Smooth muscle cell (in vitro differentiated cells): ENCODE measurements around the gene VGLL4. TPM values are rescaled to one million over a fixed set of nuclear protein-coding genes. Genes with fewer than 3 reads are reported as not detected.
"Not testable (repeated sequence)": the region's sequence is repeated elsewhere in the genome, so short reads cannot be mapped to it uniquely, and the experiment has no call there.

Experiments used
- DNase-seq: peaks from one replicate; lab custom pipeline; 2025; ENCODE audit not compliant: unreplicated experiment; lab: John Stamatoyannopoulos, UW
- H2AFZ ChIP-seq: fragments of 200-600 bp; sonication (generic); 2 replicates; pipeline ENCODE4 v1.6.0; 2016; ENCODE audit warnings: antibody characterized with exemption, low read depth, mild to moderate bottlenecking
- H3F3A ChIP-seq: fragments of 200-600 bp; sonication (generic); 2 replicates; pipeline ENCODE4 v1.6.0; 2017; ENCODE audit warnings: antibody characterized with exemption, low read depth
- H3K27ac ChIP-seq: fragments of 200-600 bp; sonication (generic); 2 replicates; pipeline ENCODE4 v1.5.1; 2016; ENCODE audit warnings: low read depth, mild to moderate bottlenecking
- H3K27me3 ChIP-seq: fragments of 200-600 bp; sonication (generic); 2 replicates; pipeline ENCODE4 v1.6.1; 2016; ENCODE audit warnings: low read depth, mild to moderate bottlenecking
- H3K36me3 ChIP-seq: fragments of 200-600 bp; sonication (generic); 2 replicates; pipeline ENCODE4 v1.5.1; 2016; ENCODE audit warnings: low read depth
- H3K4me1 ChIP-seq: fragments of 200-600 bp; sonication (generic); 2 replicates; pipeline ENCODE4 v1.5.1; 2016; ENCODE audit warnings: low read depth
- H3K4me2 ChIP-seq: fragments of 200-600 bp; sonication (generic); 2 replicates; pipeline ENCODE4 v1.6.0; 2016; ENCODE audit warnings: mild to moderate bottlenecking
- H3K4me3 ChIP-seq: fragments of 200-600 bp; sonication (generic); 2 replicates; pipeline ENCODE4 v1.5.1; 2016; ENCODE audit warnings: mild to moderate bottlenecking
- H3K79me2 ChIP-seq: fragments of 200-600 bp; sonication (generic); 2 replicates; pipeline ENCODE4 v1.6.0; 2016; ENCODE audit warnings: low read depth, mild to moderate bottlenecking
- H3K9ac ChIP-seq: fragments of 200-600 bp; sonication (generic); 2 replicates; pipeline ENCODE4 v1.6.0; 2016; ENCODE audit warnings: low read depth
- H3K9me3 ChIP-seq: fragments of 200-600 bp; sonication (generic); replicated peaks from 2 replicates; pipeline ENCODE4 v1.5.1; 2016; ENCODE audit warnings: low read depth
- H4K20me1 ChIP-seq: fragments of 200-600 bp; sonication (generic); 2 replicates; pipeline ENCODE4 v1.6.0; 2016; ENCODE audit warnings: low read depth
- WGBS: methylation state at CpG from one replicate; pipeline ENCODE4 v1.1.7; 2016; ENCODE audit warnings: low lambda C conversion rate; 5-methylcytosine and 5-hydroxymethylcytosine counted together
- polyA plus RNA-seq: library from polyadenylated mRNA; unstranded; fragments of >200 nt; fragmentation: Nextera tagmentation; extraction: Ambion mirVana; gene quantifications from 2 replicates; pipeline ENCODE4 v1.2.1, GENCODE V29; 2016
- total RNA-seq: library from RNA; depleted of rRNA; stranded (reverse); fragments of >200 nt; gene quantifications from 2 replicates; pipeline ENCODE4 v1.2.3, GENCODE V29; 2014
- TF ChIP-seq, protein P1 (sequence below): fragments of 200-600 bp; sonication (generic); IDR thresholded peaks from 2 replicates; pipeline ENCODE4 v1.5.1; 2017; ENCODE audit warnings: borderline replicate concordance, mild to moderate bottlenecking, antibody characterized with exemption; ENCODE audit not compliant: insufficient read depth, poor library complexity, severe bottlenecking

The VGLL4 gene
- total and polyA plus RNA-seq, 2 experiments from 2014 or later = 72.0 to 109 TPM

GRCh38 chr3:11514191-11514821 is 129.4 kb downstream of the VGLL4 start:
- no peaks in the 10 kb centered on the region for H4K20me1 ChIP-seq
- 17% methylated on average over 7 of the region's 7 CpGs for WGBS
- TF ChIP-seq, protein P1, sequence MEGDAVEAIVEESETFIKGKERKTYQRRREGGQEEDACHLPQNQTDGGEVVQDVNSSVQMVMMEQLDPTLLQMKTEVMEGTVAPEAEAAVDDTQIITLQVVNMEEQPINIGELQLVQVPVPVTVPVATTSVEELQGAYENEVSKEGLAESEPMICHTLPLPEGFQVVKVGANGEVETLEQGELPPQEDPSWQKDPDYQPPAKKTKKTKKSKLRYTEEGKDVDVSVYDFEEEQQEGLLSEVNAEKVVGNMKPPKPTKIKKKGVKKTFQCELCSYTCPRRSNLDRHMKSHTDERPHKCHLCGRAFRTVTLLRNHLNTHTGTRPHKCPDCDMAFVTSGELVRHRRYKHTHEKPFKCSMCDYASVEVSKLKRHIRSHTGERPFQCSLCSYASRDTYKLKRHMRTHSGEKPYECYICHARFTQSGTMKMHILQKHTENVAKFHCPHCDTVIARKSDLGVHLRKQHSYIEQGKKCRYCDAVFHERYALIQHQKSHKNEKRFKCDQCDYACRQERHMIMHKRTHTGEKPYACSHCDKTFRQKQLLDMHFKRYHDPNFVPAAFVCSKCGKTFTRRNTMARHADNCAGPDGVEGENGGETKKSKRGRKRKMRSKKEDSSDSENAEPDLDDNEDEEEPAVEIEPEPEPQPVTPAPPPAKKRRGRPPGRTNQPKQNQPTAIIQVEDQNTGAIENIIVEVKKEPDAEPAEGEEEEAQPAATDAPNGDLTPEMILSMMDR = no peak
- no peaks in the 10 kb centered on the region for H3K27me3 ChIP-seq
- no peak overlapping the region for H2AFZ ChIP-seq
- peaks cover 21% of the 10 kb centered on the region for H3K4me1 ChIP-seq
- peaks cover 27% of the 10 kb centered on the region for H3F3A ChIP-seq
- no peaks in the 10 kb centered on the region for H3K36me3 ChIP-seq
- H3K4me2 ChIP-seq = peak overlapping the region; percentile 22
- H3K9me3 ChIP-seq = no peaks in the 10 kb centered on the region
- peak overlapping the region; percentile 13 for H3K9ac ChIP-seq
- no peak overlapping the region for H3K4me3 ChIP-seq
- no peak for DNase-seq
- H3K27ac ChIP-seq = peak overlapping the region; percentile 86
- no peaks in the 10 kb centered on the region for H3K79me2 ChIP-seq

- Histone ChIP-seq H3K4me2 (peak overlapping the region; percentile 22), H3K27me3 (no peaks in the 10 kb centered on the region), H3K79me2 (no peaks in the 10 kb centered on the region), H3K4me1 (peaks cover 26% of the 10 kb centered on the region), H3F3A (peaks cover 28% of the 10 kb centered on the region), H4K20me1 (no peaks in the 10 kb centered on the region), H3K9me3 (no peaks in the 10 kb centered on the region), H2AFZ (no peak overlapping the region), H3K36me3 (no peaks in the 10 kb centered on the region), H3K9ac (peak overlapping the region; percentile 13), H3K27ac (peak overlapping the region; percentile 86), H3K4me3 (no peak overlapping the region)
- TF ChIP-seq, protein P1 = no peak
- no peak for DNase-seq
- 73% methylated on average over 2 of the region's 3 CpGs for WGBS
These were observed 129.9 kb downstream of the VGLL4 start for GRCh38 chr3:11513817-11514135.

- not testable (repeated sequence) for H2AFZ ChIP-seq, H4K20me1 ChIP-seq, H3K4me3 ChIP-seq, H3K9me3 ChIP-seq, H3K36me3 ChIP-seq, H3K79me2 ChIP-seq, H3K27me3 ChIP-seq, DNase-seq
- Histone ChIP-seq H3K4me2 (peak overlapping the region; percentile 22), H3K9ac (peak overlapping the region; percentile 13), H3K27ac (peak overlapping the region; percentile 86), H3K4me1 (peaks cover 31% of the 10 kb centered on the region), H3F3A (peaks cover 33% of the 10 kb centered on the region)
- 96% methylated on average over 27 of the region's 27 CpGs for WGBS
These were observed 130.4 kb downstream of the VGLL4 start for GRCh38 chr3:11513125-11513816.

- not testable (repeated sequence) for H2AFZ ChIP-seq, H3K27ac ChIP-seq, H3K9me3 ChIP-seq, H3K79me2 ChIP-seq, H3K36me3 ChIP-seq, H3K4me3 ChIP-seq, H3K27me3 ChIP-seq, H3K9ac ChIP-seq, H3K4me2 ChIP-seq, H4K20me1 ChIP-seq, DNase-seq
- 96% methylated on average over 14 of the region's 20 CpGs for WGBS
- Histone ChIP-seq H3K4me1 (peaks cover 37% of the 10 kb centered on the region), H3F3A (peaks cover 42% of the 10 kb centered on the region)
These were observed 132.1 kb downstream of the VGLL4 start for GRCh38 chr3:11511606-11512005.
